GM13977 (cell line): ENCODE measurements around the gene DBNDD1.

Source experiments
- DNase-seq: peaks from one replicate; pipeline ENCODE4 v3.0.0; 2012; ENCODE audit warnings: low spot score
- CTCF ChIP-seq: IDR thresholded peaks from 2 replicates; pipeline ENCODE4 v1.5.1; 2012; ENCODE audit warnings: mild to moderate bottlenecking, control low read depth; ENCODE audit not compliant: insufficient read depth; ENCODE audit errors: extremely low read depth, missing control alignments
- in situ Hi-C: fragments of 300-500 bp; cut with MboI; formaldehyde crosslinking; loops from one replicate; pipeline ENCODE4 v1.12.0; 2022; ENCODE audit warnings: low sequenced_read_pairs, low pct_unique_long_range_greater_than_20kb, mixed read lengths, inconsistent platforms; ENCODE audit not compliant: unreplicated experiment

Gene DBNDD1

DNA sequence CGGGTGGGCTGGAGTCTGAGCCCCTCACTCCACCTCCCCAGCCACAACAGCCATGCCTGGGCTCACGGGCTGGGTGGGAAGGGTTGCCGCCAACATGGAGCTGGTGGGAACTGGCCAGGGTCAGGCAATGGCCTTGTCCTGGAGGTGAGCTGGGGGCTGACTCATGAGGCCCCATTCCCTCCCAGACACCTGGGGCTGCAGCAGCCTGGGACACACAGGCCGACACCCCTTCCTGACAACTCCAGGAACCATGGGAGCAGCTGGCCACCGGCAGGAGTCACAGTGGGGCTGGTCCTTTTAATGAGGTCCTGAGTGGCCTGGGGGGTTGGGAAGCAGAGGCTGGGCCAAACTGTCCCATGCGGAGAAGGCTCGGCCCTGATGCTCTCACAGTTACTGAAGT, 12.2 kb downstream of the DBNDD1 start:
- DNase-seq = no peak
- in situ Hi-C loops = no loop called here
- no peak for TF ChIP-seq CTCF

DNA sequence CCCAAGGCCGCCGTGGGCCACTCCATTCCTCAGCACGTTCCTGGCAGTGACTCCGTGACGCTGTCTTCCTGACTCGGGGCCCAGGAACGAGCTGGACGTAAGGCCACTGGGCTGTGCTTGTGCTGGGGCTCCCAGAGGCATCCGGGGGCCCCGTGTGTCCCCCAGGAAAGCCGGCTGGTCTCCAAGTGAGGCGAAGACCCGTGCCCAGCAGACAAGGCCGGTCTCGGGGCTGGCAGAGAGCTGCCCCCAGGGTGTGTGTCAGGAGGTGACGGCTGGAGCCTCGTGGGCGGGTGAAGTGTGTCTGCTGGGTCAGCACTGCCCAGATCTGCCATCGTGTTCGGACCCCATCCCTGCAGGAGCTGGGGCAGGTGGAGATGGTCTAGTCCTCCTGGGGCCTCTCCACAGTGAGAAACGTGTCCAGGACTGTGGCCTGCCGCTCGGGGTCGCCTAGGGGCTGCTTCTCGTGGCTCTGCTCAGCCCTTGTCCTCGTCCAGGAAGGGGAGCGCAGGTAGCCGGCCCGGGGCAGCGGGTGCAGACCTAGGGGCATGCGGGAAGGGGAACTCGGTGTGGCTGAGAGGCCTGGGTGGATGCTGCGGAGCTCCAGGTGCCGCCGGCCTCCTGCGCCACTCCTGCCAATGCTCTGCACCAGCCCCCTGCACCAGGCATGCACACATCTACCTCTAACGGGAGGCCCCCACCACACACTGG, 13.1 kb downstream of the DBNDD1 start:
- no peak for DNase-seq
- in situ Hi-C loops = no loop called here
- no peak for TF ChIP-seq CTCF

DNA sequence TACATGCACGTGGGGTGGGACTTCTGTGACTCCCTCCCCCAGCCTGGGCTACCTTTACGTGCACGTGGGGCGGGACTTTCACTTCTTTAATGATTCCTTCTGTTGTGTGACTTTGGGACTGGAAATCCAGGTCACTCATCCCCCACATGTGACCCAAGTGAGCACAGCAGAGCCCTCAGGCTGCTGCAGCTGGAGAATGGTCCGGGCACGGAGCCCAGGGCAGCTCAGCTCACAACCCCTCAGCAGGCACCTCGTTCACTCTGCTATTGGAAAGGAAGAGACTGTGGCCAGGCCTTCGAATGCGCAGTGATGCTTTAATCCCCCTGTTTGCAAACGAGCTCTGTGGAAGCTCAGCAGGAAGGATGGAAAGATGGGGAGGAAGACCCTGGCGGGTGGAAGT, 14.7 kb downstream of the DBNDD1 start:
- no peak for DNase-seq
- in situ Hi-C loops = no loop called here

GRCh38 chr16:90002759-90003158, 16.5 kb downstream of the DBNDD1 start:
- no peak for DNase-seq
- in situ Hi-C loops = no loop called here
- TF ChIP-seq CTCF = no peak

More for the DNA sequence above, 14.7 kb downstream of the DBNDD1 start:
- no peak for TF ChIP-seq CTCF

GRCh38 chr16:90001761-90002503, 17.3 kb downstream of the DBNDD1 start:
- in situ Hi-C loops = no loop called here
- DNase-seq = no peak
- TF ChIP-seq CTCF = no peak

GRCh38 chr16:90000733-90001427, 18.4 kb downstream of the DBNDD1 start:
- no peak for TF ChIP-seq CTCF
- DNase-seq = no peak
- in situ Hi-C loops = no loop called here
